Measurements from ENCODE around the gene RTL10.

DNA sequence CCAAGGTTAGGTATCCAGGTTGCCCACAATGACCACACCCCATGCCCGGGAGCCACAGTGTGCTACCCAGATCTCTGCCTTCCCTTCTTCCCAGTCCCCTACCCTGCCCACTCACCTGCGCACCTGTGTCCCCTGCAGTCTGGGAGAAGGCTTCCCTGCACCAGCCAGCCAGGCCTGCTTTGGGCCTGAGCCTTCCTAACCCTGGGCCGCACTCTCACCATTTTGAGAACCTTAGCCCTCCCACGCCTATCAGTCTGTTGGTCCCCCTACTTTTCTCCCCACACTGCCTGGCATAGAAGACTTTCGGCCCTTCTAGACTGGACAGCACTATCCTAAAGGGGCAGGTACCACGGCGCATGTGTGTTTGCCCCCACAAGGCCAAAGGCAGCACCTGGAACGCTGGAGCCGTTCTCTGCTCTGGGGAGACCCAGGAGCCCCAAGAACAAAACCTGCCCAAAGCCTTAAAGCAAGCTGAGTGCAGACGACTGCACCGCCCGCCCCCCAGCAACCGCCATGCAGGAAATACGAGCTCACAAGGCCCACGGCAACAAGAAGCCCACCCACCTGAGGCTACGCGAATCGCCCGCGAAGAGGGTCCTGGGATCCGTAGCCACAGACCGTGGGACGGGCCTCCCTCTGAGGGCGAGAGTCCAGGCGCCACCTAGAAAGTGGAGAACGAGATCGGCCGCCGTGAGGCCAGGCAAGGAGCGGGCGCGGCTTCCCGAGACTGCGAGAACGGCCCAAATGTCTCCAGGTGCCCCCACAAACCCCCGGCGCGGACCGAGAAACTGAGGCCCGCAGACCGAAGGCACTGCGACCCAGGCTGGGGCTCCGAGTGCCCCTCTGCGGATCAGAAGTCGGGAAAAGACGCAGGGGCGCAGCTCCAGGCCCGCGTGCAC lies 546 bp downstream of the RTL10 start:
- TF ChIP-seq CTCF (IDR thresholded peaks at IDR 0.05) (no peak), REST (IDR thresholded peaks at IDR 0.05; ENCODE audit: insufficient read depth in 1 of 2, low read depth in 2 of 2, low read length in 1 of 2) (no peak), SIN3A (IDR thresholded peaks at IDR 0.05; ENCODE audit: borderline replicate concordance, insufficient read depth, low read depth, low read length) (no peak), POLR2AphosphoS5 (IDR thresholded peaks at IDR 0.05; ENCODE audit: low read depth, low read length) (no peak), TCF7L2 (IDR thresholded peaks at IDR 0.05; ENCODE audit: low read depth, low read length) (no peak)
